D341Med (cell line): Measurements from ENCODE around the gene USP32.
A peak's percentile ranks its signal among the peaks of the same experiment; 100 is the strongest.
"Not testable (repeated sequence)": the region's sequence is repeated elsewhere in the genome, so short reads cannot be mapped to it uniquely, and the experiment has no call there.

Experiments used
- DNase-seq: peaks from one replicate; pipeline ENCODE4 v3.0.0; 2012; ENCODE audit warnings: low spot score

The USP32 gene, protein sequence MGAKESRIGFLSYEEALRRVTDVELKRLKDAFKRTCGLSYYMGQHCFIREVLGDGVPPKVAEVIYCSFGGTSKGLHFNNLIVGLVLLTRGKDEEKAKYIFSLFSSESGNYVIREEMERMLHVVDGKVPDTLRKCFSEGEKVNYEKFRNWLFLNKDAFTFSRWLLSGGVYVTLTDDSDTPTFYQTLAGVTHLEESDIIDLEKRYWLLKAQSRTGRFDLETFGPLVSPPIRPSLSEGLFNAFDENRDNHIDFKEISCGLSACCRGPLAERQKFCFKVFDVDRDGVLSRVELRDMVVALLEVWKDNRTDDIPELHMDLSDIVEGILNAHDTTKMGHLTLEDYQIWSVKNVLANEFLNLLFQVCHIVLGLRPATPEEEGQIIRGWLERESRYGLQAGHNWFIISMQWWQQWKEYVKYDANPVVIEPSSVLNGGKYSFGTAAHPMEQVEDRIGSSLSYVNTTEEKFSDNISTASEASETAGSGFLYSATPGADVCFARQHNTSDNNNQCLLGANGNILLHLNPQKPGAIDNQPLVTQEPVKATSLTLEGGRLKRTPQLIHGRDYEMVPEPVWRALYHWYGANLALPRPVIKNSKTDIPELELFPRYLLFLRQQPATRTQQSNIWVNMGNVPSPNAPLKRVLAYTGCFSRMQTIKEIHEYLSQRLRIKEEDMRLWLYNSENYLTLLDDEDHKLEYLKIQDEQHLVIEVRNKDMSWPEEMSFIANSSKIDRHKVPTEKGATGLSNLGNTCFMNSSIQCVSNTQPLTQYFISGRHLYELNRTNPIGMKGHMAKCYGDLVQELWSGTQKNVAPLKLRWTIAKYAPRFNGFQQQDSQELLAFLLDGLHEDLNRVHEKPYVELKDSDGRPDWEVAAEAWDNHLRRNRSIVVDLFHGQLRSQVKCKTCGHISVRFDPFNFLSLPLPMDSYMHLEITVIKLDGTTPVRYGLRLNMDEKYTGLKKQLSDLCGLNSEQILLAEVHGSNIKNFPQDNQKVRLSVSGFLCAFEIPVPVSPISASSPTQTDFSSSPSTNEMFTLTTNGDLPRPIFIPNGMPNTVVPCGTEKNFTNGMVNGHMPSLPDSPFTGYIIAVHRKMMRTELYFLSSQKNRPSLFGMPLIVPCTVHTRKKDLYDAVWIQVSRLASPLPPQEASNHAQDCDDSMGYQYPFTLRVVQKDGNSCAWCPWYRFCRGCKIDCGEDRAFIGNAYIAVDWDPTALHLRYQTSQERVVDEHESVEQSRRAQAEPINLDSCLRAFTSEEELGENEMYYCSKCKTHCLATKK (N-terminal part only)

DNA sequence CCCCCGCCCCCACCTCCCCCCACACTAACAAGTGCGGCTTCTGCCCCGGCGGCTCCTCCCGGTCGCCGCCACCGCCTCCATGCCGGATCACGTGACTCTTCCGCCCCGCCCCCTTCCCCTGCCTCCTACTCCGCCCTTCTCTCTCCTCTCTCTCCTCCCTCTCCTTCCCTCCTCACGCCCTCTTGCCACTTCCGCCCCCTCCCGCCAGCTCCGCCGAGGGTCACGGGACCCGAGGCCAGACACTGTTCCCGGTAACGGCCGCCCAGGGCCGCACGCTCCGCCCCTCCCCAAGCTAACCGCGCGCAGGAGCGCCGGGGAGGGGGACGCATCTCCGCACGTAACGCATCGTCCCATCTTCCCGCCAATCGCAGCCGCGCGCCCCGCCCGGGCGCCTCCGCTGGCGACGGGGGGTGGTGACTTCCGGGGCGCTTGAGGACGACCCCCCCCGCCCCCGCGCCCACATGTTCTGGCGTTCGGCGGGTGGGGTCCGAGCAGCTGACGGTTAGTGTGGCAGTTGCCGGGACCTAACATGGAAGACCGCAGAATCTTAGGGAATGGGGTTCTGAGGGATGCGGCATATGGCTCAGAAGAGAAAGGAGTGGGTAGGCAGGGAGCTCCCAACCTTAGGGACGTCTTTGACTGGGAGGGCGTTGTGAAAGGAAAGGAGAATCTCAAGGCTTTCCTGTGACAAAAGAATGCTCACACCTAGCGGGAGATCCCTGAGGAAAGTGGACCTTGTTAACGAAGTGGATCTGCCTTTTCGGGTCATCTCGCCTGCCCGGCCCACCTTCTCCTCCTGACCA, at the start of gene USP32:
TSS of gene USP32 (minus strand) at position 92 of the 803 bp plus-strand sequence. CDS start 194 bp downstream, outside the sequence.
- DNase-seq: peak; percentile 99

DNA sequence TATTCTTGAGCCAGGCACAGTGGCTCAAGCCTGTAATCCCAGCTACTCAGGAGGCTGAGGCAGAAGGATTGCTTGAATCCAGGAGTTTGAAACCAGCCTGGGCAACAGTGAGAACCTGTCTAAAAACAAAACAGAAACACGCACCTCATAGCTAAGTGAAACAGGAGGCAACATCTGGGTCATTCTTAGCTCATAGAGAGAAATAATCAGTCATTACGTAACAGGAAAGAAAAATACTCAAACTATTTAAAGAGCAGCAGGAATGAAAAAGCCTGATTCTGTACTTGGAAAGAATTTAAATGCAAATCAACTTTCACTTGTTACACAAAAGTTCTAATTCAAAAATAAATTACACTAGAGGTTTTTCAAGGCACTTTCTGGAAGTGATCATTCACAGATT, 47.6 kb upstream of the USP32 start:
- no peak for DNase-seq

DNA sequence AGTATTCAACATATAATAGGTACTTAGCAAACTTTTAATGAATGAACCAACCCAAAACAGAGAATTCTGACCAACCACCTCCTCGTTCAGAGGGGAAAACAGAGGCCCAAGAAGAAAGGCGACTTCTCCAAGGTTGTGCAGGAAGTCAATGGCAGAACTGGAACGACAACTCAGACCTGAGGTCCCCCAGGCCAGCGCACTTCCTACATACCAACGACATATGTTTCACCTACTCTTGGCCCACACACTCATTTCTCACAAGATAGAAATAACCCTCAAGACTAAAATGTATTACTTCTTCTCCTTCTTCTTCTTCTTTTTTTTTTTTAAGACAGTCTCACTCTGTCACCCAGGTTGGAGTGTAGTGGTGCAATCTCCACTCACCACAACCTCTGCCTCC, 44.7 kb upstream of the USP32 start:
- DNase-seq: no peak

DNA sequence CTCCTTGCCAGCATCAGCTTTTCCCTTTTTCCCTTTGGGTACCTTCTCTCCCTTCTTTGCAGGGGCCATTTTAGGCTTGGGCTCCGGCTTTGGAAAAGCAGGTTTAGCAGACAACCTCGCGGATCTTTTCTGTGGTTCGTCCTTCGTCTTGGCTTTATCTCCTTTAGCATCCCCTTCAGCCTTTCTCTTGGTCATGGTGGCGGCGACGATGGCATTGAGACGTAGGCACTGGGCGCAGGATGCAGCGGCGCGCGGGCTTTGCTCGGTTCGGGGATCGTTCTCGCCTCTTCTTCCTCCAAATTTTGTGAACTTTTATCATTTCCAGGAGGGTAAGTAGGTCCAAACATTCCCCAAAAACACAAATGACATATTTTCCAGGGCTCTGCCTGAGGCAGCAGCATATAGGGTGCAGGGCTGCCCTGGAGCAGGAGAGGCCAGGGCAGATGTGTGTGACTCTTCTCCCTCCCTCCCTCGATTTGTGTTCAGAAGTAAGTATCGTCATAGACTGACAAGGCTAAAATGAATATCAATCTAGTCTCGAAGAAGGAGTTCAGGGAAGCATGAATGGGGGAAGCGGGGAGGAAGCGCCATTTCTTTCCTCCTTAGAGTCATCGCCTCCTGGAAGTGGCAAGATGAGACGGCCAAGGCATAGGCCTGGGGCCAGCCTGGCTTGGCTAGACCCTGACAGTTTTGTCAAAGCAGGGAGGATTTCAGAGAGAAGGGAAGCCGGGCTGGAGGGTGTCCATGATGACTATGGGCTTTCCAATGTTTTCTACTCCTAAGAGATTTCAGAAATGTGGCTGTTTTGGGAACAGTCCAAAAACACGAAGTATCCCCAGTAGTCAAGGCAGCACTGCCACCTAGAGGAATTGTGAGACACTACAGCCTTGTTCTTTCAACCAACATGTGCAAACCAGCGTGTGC, 43.6 kb upstream of the USP32 start:
- peak; percentile 80 for DNase-seq

GRCh38 chr17:60433021-60433997, 41.4 kb upstream of the USP32 start:
- DNase-seq: not testable (repeated sequence)

DNA sequence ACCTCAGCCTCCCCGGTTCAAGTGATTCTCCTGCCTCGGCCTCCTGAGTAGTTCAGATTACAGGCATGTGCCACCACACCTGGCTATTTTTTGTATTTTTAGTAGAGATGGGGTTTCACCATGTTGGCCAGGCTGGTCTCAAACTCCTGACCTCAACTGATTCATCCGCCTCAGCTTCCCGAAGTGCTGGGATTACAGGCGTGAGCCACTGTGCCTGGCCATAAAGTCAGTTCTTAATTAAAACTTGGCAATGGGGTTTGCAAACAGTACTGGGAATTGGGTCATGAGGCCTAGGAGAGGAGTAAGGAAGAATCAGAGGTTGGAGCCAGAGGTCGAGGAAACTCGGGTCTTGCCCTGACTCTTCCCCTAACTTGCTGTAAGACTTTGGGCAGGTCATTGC, 38.6 kb upstream of the USP32 start:
- not testable (repeated sequence) for DNase-seq

- not testable (repeated sequence) for DNase-seq
Measured at GRCh38 chr17:60428491-60428890, 36.6 kb upstream of the USP32 start.

GRCh38 chr17:60426596-60426995, 34.7 kb upstream of the USP32 start:
- DNase-seq: no peak

- no peak for DNase-seq
Measured at GRCh38 chr17:60425626-60426025, 33.7 kb upstream of the USP32 start.

DNA sequence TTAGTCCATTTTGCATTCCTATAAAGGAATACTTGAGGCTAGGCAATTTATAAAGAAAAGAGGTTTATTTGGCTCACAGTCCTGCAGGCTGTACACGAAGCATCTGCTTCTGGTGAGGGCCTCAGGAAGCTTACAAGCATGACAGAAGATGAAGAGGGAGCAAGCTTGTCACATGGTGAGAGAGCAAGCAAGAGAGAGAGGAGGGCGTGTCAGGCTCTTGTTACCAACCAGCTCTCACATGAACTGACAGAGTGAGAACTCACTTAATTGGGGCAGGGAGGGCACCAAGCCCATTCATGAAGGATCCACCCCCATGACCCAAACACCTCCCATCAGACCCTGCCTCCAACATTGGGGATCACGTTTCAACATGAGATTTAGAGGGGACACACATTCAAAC, 31.9 kb upstream of the USP32 start:
- DNase-seq: no peak

DNA sequence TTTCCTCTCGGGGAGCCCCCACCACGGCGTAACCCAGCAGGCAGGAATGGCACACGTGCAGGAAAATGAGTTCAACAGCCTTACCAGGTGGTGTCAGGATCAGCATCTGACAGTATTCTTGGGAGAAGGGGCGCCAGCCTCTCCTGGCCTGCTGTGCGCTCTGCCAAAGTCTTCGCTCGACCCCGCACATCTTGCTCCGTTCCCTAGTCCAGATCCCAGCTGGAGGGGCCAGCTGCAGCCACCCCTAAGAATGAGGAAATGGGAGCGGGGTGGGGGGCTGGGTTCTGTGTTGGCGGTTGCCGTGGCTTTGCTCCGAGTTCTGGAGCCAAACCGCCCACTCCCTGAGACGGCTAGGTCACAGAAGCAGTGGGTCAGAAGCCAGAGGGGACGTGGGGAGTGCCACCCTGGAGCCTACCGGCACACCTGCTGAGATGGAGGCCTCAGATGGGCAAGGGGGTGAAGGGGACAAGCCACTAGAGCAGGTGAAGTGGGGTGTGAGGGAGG, 30.3 kb upstream of the USP32 start, which contains the start of gene CHCT1:
TSS of gene CHCT1 (plus strand) at position 328 of the 504 bp plus-strand sequence. CDS start at position 432, 104 bp downstream.
- no peak for DNase-seq

DNA sequence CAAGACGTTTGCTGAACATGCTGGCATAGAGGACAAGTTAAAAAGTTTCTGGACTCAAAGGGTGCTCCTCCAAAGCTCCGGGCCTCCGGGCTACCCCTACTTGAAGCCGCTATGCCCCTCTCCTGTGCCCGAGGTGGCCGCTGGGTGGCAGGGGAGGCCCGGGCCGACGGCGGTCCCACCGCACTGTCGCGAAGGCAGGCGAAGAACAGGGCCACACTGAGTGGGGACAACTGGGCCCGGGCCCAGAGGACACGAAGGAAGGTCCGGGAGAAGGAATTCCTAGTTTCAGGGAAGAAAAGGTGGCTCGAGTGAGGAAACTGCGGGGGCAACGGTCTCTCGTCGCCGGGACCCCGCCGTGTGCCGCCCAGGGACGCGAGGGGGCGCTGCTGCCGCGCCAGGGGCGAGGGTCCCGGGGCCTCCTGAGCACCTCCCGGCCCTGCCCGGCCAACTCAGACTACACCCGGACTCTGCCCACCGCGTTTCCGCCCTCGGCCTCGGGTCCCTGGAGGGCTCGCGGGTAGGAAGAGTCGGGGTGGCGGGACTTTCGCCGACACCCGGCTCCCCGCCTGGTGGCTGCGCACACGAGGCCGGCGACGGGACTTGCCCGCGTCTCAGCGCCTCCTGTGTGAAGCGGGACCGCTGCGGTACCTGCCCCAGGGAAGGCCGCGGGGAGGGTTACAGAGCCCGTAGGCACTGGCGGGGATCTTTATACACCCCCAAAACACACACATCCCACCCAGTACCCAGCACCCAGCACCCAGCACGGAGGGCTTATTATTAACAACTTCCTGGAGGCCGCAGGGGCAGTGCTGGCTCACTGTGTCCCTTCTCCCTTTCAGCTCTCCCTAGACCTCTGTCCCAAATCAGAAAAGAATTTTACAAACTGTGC, 29.6 kb upstream of the USP32 start:
- peak; percentile 93 for DNase-seq

DNA sequence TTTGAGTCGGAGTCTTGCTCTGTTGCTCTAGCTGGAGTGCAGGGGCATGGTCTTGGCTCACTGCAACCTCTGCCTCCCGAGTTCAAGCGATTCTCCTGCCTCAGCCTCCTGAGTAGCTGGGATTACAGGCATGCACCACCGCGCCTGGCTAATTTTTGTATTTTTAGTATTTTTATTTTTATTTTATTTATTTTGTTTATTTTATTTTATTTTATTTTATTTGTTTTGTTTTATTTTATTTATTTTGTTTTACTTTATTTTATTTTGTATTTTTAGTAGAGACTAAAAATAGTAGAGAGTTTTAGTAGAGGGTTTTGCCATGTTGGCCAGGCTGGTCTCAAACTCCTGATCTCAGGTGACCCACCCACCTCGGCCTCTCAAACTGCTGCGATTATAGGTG, 27.9 kb upstream of the USP32 start:
- not testable (repeated sequence) for DNase-seq

DNA sequence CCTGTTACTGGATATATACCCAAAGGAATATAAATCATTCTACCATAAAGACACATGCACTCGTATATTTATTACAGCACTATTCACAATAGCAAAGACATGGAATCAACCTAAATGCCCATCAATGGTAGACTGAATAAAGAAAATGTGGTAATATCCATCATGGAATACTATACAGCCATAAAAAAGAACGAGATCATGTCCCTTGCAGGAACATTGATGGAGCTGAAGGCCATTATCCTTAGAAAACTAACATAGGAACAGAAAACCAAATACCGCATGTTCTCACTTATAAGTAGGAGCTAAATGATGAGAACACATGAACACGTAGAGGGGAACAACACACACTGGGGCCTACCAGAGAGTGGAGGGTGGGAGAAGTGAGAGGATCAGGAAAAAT, 27.1 kb upstream of the USP32 start:
- not testable (repeated sequence) for DNase-seq

GRCh38 chr17:60416368-60416925, 24.5 kb upstream of the USP32 start:
- DNase-seq: no peak

GRCh38 chr17:60415146-60415545, 23.2 kb upstream of the USP32 start:
- no peak for DNase-seq

- DNase-seq: no peak
Measured at GRCh38 chr17:60412701-60413100, 20.8 kb upstream of the USP32 start.
